ENCODE data around the gene RNLS. TPM values are rescaled to one million over a fixed set of nuclear protein-coding genes. Genes with fewer than 3 reads are reported as not detected.
A peak's percentile ranks its signal among the peaks of the same experiment; 100 is the strongest.

Gene RNLS
- total RNA-seq, 2 experiments from 2014 or later: 0.95 to 2.7 TPM

- Histone ChIP-seq H3K27ac (ENCODE audit: low read depth in 1 of 2, low read length in 2 of 2) (peak overlapping the region in 1 of 2 donors; percentile 12), H3K4me3 (ENCODE audit: low read length) (peak overlapping the region; percentile 4), H3K4me1 (ENCODE audit: insufficient read depth, low read length) (peaks cover 24% of the 10 kb centered on the region), H3K27me3 (ENCODE audit: control insufficient read depth in 1 of 2, insufficient read depth in 2 of 2, low read length in 2 of 2) (no peaks in the 10 kb centered on the region), H3K36me3 (ENCODE audit: insufficient read depth, low read length) (no peaks in the 10 kb centered on the region), H3K9me3 (ENCODE audit: control insufficient read depth in 1 of 2, insufficient read depth in 1 of 2, low read length in 2 of 2) (peaks cover 0 to 13% of the 10 kb centered on the region in 2 experiments)
- Mint-ChIP-seq H3K27me3 (no peaks in the 10 kb centered on the region), H3K4me3 (peak overlapping the region; percentile 59), H3K9me3 (no peaks in the 10 kb centered on the region), H3K36me3 (ENCODE audit: low read depth) (peaks cover 26% of the 10 kb centered on the region), H3K4me1 (ENCODE audit: low read depth) (peaks cover 14% of the 10 kb centered on the region), H3K27ac (peak overlapping the region; percentile 72)
- intact Hi-C loops (cut with DNase I, micrococcal nuclease): no loop called here
- TF ChIP-seq CTCF (IDR thresholded peaks at IDR 0.05): no peak
- POLR2A ChIA-PET: interaction anchor here (0.5 to 2.7 kb wide), 5 partner anchors 152 to 530 kb away, joined by 3 to 30 read pairs (median 3); partner anchors contain the start of genes KLLN and PTEN
- CTCF ChIA-PET: interaction anchor here (0.5 to 0.6 kb wide), 2 partner anchors 432 to 533 kb away, joined by 3 to 4 read pairs; no protein-coding TSS in a partner anchor
- ATAC-seq (ENCODE audit: poor library complexity) (peak; percentile 84), DNase-seq (peak in 4 of 14 experiments; percentile 29 to 47 (median 46))
These were observed 190.9 kb downstream of the RNLS start for GRCh38 chr10:88392222-88392621.

DNA sequence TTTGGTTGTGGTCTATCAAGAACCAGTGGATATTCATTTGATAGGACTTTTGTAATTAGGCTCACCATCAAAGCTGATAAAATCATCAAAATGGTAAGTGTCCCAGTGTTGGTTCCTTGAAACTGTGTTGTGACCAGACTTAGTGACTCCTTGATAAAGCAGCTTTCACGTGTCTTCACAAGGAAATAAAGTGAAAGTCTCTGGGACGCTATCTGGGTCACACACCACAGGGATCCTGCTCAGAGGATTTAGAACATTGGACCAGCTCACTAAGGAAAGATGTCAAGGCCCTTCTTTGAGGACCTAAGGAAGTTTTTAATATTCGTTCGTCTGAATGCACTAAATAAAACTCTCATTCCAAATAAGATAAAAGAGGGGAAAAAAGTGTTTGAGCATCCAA, 193.1 kb downstream of the RNLS start:
- intact Hi-C loops (cut with DNase I, micrococcal nuclease): no loop called here

GRCh38 chr10:88389456-88389855, 193.7 kb downstream of the RNLS start:
- CTCF ChIA-PET: interaction anchor here (0.7 to 1.8 kb wide), 8 partner anchors 16 to 539 kb away, joined by 3 to 6 read pairs (median 4); no protein-coding TSS in a partner anchor

More for the DNA sequence above, 193.1 kb downstream of the RNLS start:
- Histone ChIP-seq H3K4me1 (ENCODE audit: insufficient read depth, low read length) (peaks cover 44% of the 10 kb centered on the region), H3K9me3 (ENCODE audit: control insufficient read depth in 1 of 2, insufficient read depth in 1 of 2, low read length in 2 of 2) (no peaks in the 10 kb centered on the region), H3K27ac (ENCODE audit: low read depth in 1 of 2, low read length in 2 of 2) (no peak overlapping the region), H3K4me3 (ENCODE audit: low read length) (no peak overlapping the region), H3K36me3 (ENCODE audit: insufficient read depth, low read length) (no peaks in the 10 kb centered on the region), H3K27me3 (ENCODE audit: control insufficient read depth in 1 of 2, insufficient read depth in 2 of 2, low read length in 2 of 2) (no peaks in the 10 kb centered on the region)
- H3K27me3 Mint-ChIP-seq: no peaks in the 10 kb centered on the region
- H3K4me3 Mint-ChIP-seq: no peak overlapping the region
- ATAC-seq (ENCODE audit: poor library complexity) (no peak), DNase-seq (no peak)
- H3K4me1 Mint-ChIP-seq (ENCODE audit: low read depth): peaks cover 14% of the 10 kb centered on the region
- H3K9me3 Mint-ChIP-seq: no peaks in the 10 kb centered on the region
- H3K27ac Mint-ChIP-seq: no peak overlapping the region
- ChIA-PET CTCF (interaction anchor here (0.7 to 1.8 kb wide), 7 partner anchors 16 to 540 kb away, joined by 3 to 6 read pairs (median 4); no protein-coding TSS in a partner anchor), POLR2A (interaction anchor here (1.0 to 8.6 kb wide), 6 partner anchors 272 to 571 kb away, joined by 3 to 168 read pairs (median 5); partner anchors contain the start of genes ATAD1, KLLN and PTEN)
- peaks cover 11% of the 10 kb centered on the region for H3K36me3 Mint-ChIP-seq (ENCODE audit: low read depth)
- TF ChIP-seq CTCF (IDR thresholded peaks at IDR 0.05): no peak

More at GRCh38 chr10:88389456-88389855, 193.7 kb downstream of the RNLS start:
- Histone ChIP-seq H3K4me1 (ENCODE audit: insufficient read depth, low read length) (peaks cover 49% of the 10 kb centered on the region), H3K9me3 (ENCODE audit: control insufficient read depth in 1 of 2, insufficient read depth in 1 of 2, low read length in 2 of 2) (no peaks in the 10 kb centered on the region), H3K27me3 (ENCODE audit: control insufficient read depth in 1 of 2, insufficient read depth in 2 of 2, low read length in 2 of 2) (no peaks in the 10 kb centered on the region), H3K4me3 (ENCODE audit: low read length) (no peak overlapping the region), H3K27ac (ENCODE audit: low read depth in 1 of 2, low read length in 2 of 2) (no peak overlapping the region), H3K36me3 (ENCODE audit: insufficient read depth, low read length) (no peaks in the 10 kb centered on the region)
- no peaks in the 10 kb centered on the region for H3K27me3 Mint-ChIP-seq
- peaks cover 10% of the 10 kb centered on the region for H3K36me3 Mint-ChIP-seq (ENCODE audit: low read depth)
- no peaks in the 10 kb centered on the region for H3K9me3 Mint-ChIP-seq
- intact Hi-C loops (cut with DNase I, micrococcal nuclease): loop anchor here (1.0 to 10.0 kb wide), 7 partner anchors 163 to 537 kb away; no protein-coding TSS in a partner anchor
- peaks cover 14% of the 10 kb centered on the region for H3K4me1 Mint-ChIP-seq (ENCODE audit: low read depth)
- TF ChIP-seq CTCF (IDR thresholded peaks at IDR 0.05): peak; percentile 81
- peak in 7 of 14 experiments; percentile 2 to 75 (median 59) for DNase-seq
- POLR2A ChIA-PET: interaction anchor here (0.8 to 8.6 kb wide), 8 partner anchors 271 to 570 kb away, joined by 3 to 168 read pairs (median 4); partner anchors contain the start of genes ATAD1, KLLN and PTEN
- peak overlapping the region; percentile 21 for H3K4me3 Mint-ChIP-seq
- no peak overlapping the region for H3K27ac Mint-ChIP-seq
- no peak for ATAC-seq (ENCODE audit: poor library complexity)

Measured in CD4-positive, alpha-beta T cell (primary cell).